CD14-positive monocyte (primary cell): ENCODE measurements around the gene CTNNA3. TPM values are rescaled to one million over a fixed set of nuclear protein-coding genes. Genes with fewer than 3 reads are reported as not detected.

Source experiments
- DNase-seq, 3 donors: peaks; one replicate each; pipeline ENCODE4 v3.0.0-alpha.2; 2011 to 2022
- H2AFZ ChIP-seq: 2 replicates; pipeline ENCODE4 v1.6.0; 2012; ENCODE audit warnings: mild to moderate bottlenecking, low read depth, low read length, inconsistent platforms; ENCODE audit not compliant: insufficient read depth, poor library complexity, severe bottlenecking
- H3K27ac ChIP-seq, 2 donors: 1 replicate in 1 of 2; 2 replicates in 1 of 2; pipeline ENCODE4 v1.5.1; 2012 to 2013; ENCODE audit warnings: low read length in 2 of 2, control low read depth in 1 of 2, inconsistent platforms in 1 of 2, low read depth in 1 of 2, mild to moderate bottlenecking in 1 of 2
- H3K27me3 ChIP-seq, 2 donors: one replicate each; pipeline versions ENCODE4 v1.6.0 to v1.6.1; 2011 to 2013; ENCODE audit warnings: low read length in 2 of 2; ENCODE audit not compliant: control insufficient read depth in 2 of 2, insufficient read depth in 2 of 2
- H3K36me3 ChIP-seq, 2 donors: replicated peaks in 1 of 2; 1 replicate in 1 of 2; 2 replicates in 1 of 2; pipeline versions ENCODE4 v1.5.1 to v1.6.1; 2012 to 2013; ENCODE audit warnings: low read length in 2 of 2, control low read depth in 1 of 2, inconsistent platforms in 1 of 2, mild to moderate bottlenecking in 1 of 2; ENCODE audit not compliant: insufficient read depth in 2 of 2, control insufficient read depth in 1 of 2
- H3K4me1 ChIP-seq, 2 donors: 1 replicate in 1 of 2; 2 replicates in 1 of 2; pipeline versions ENCODE4 v1.5.1 to v1.6.1; 2012 to 2013; ENCODE audit warnings: low read length in 2 of 2, control low read depth in 1 of 2, inconsistent platforms in 1 of 2, mild to moderate bottlenecking in 1 of 2, moderate library complexity in 1 of 2; ENCODE audit not compliant: insufficient read depth in 2 of 2, control insufficient read depth in 1 of 2
- H3K4me2 ChIP-seq: replicated peaks from 2 replicates; pipeline ENCODE3; 2012; ENCODE audit warnings: low read length, moderate library complexity, mild to moderate bottlenecking; ENCODE audit not compliant: poor library complexity, severe bottlenecking; ENCODE audit errors: extremely low read depth
- H3K4me3 ChIP-seq, 3 experiments: fragments of 200-600 bp in 1 of 3; sonication (generic) in 1 of 3; replicated peaks in 1 of 3; 1 replicate in 2 of 3; 2 replicates in 1 of 3; pipeline ENCODE4 v1.5.1; 2011 to 2013; ENCODE audit warnings: low read length in 3 of 3, mild to moderate bottlenecking in 3 of 3, control low read depth in 2 of 3, low read depth in 2 of 3, inconsistent platforms in 1 of 3, moderate library complexity in 1 of 3
- H3K79me2 ChIP-seq: 2 replicates; pipeline ENCODE4 v1.6.0; 2012; ENCODE audit warnings: mild to moderate bottlenecking, control low read depth, inconsistent platforms, low read length, moderate library complexity; ENCODE audit not compliant: insufficient read depth
- H3K9ac ChIP-seq: 2 replicates; pipeline ENCODE4 v1.6.0; 2017; ENCODE audit warnings: low read length, mild to moderate bottlenecking; ENCODE audit not compliant: insufficient read depth, poor library complexity, severe bottlenecking
- H3K9me3 ChIP-seq, 2 donors: replicated peaks in 1 of 2; 1 replicate in 1 of 2; 2 replicates in 1 of 2; pipeline versions ENCODE4 v1.5.1 to v1.6.1; 2012 to 2013; ENCODE audit warnings: low read length in 2 of 2, control low read depth in 1 of 2; ENCODE audit not compliant: control insufficient read depth in 1 of 2, insufficient read depth in 1 of 2
- H4K20me1 ChIP-seq: 2 replicates; pipeline ENCODE4 v1.6.0; 2012; ENCODE audit warnings: mild to moderate bottlenecking, low read length, control low read depth, moderate library complexity; ENCODE audit not compliant: insufficient read depth
- H3K27ac Mint-ChIP-seq, 7 donors: one replicate each; pipeline ENCODE4 v1.8.0; 2020; ENCODE audit warnings: mild to moderate bottlenecking in 7 of 7, mixed read lengths in 7 of 7, moderate library complexity in 6 of 7, inconsistent platforms in 2 of 7
- H3K27me3 Mint-ChIP-seq, 3 donors: one replicate each; pipeline ENCODE4 v1.8.0; 2021 to 2022; ENCODE audit warnings: low read depth in 3 of 3, mild to moderate bottlenecking in 3 of 3, mixed read lengths in 3 of 3, moderate library complexity in 3 of 3, inconsistent platforms in 1 of 3
- H3K36me3 Mint-ChIP-seq, 2 donors: one replicate each; pipeline ENCODE4 v1.8.0; 2020; ENCODE audit warnings: mixed read lengths in 2 of 2, inconsistent platforms in 1 of 2, mild to moderate bottlenecking in 1 of 2
- H3K4me1 Mint-ChIP-seq: one replicate; pipeline ENCODE4 v1.8.0; 2020; ENCODE audit warnings: mild to moderate bottlenecking, mixed read lengths
- H3K4me3 Mint-ChIP-seq, 2 donors: one replicate each; pipeline ENCODE4 v1.8.0; 2020; ENCODE audit warnings: mild to moderate bottlenecking in 2 of 2, mixed read lengths in 2 of 2, moderate library complexity in 1 of 2
- H3K9me3 Mint-ChIP-seq, 7 donors: one replicate each; pipeline ENCODE4 v1.8.0; 2020 to 2022; ENCODE audit warnings: mixed read lengths in 7 of 7, mild to moderate bottlenecking in 6 of 7, moderate library complexity in 6 of 7, inconsistent platforms in 2 of 7
- WGBS: methylation state at CpG from one replicate; pipeline ENCODE4 v1.1.5; 2013; ENCODE audit warnings: missing lambda C conversion rate; ENCODE audit not compliant: insufficient coverage; 5-methylcytosine and 5-hydroxymethylcytosine counted together
- intact Hi-C, 2 donors: fragments of 100-400 bp; cut with micrococcal nuclease; formaldehyde crosslinking; loops; one replicate each; pipeline versions ENCODE4 v1.15.0 to v1.15.1; 2023
- polyA plus RNA-seq, 3 donors: library from polyadenylated mRNA; depleted of rRNA in 1 of 3; unstranded in 2 of 3; stranded (reverse) in 1 of 3; fragments of 300-500 nt in 2 of 3; fragments of >200 nt in 1 of 3; fragmentation: Illumina TruSeq in 2 of 3; gene quantifications; 1 replicate in 2 of 3; 2 replicates in 1 of 3; pipeline ENCODE4 v1.2.3, GENCODE V29; 2012 to 2021
- TF ChIP-seq, protein P1 (sequence below): fragments of 200-600 bp; IDR thresholded peaks from one replicate; pipeline ENCODE4 v1.8.0; 2022; ENCODE audit warnings: antibody characterized with exemption, mild to moderate bottlenecking

Gene CTNNA3
- polyA plus RNA-seq, 3 donors: not detected

DNA sequence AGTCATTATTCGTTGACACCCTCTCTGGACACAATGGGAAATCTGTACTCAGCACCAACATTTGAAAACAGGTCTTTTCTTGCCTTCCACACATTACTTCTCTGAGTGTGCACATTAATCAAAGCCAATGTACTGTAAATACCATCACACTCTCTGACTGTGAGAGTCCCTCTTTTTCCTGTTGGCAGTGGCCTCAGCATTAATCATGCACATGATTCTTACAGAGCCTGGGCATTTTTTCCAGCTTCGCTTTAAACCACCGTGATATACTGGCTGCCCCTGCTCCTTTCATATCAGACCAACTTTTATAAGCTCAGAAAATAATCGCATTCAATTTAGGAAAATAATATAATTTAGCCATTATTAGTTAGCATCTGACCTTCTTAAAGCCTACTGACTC is 1689.6 kb downstream of the CTNNA3 start:
- Histone ChIP-seq H3K27me3 (no peaks in the 10 kb centered on the region), H3K4me1 (no peaks in the 10 kb centered on the region), H3K4me3 (no peak overlapping the region), H3K9me3 (no peaks in the 10 kb centered on the region), H3K4me2 (no peak overlapping the region), H3K36me3 (no peaks in the 10 kb centered on the region), H3K79me2 (no peaks in the 10 kb centered on the region), H2AFZ (no peak overlapping the region), H3K27ac (no peak overlapping the region), H3K9ac (no peak overlapping the region), H4K20me1 (no peaks in the 10 kb centered on the region)
- intact Hi-C loops: no loop called here
- no peak overlapping the region for H3K4me3 Mint-ChIP-seq
- no peaks in the 10 kb centered on the region for H3K4me1 Mint-ChIP-seq
- DNase-seq: no peak
- no peaks in the 10 kb centered on the region for H3K36me3 Mint-ChIP-seq
- no peak overlapping the region for H3K27ac Mint-ChIP-seq
- TF ChIP-seq, protein P1, sequence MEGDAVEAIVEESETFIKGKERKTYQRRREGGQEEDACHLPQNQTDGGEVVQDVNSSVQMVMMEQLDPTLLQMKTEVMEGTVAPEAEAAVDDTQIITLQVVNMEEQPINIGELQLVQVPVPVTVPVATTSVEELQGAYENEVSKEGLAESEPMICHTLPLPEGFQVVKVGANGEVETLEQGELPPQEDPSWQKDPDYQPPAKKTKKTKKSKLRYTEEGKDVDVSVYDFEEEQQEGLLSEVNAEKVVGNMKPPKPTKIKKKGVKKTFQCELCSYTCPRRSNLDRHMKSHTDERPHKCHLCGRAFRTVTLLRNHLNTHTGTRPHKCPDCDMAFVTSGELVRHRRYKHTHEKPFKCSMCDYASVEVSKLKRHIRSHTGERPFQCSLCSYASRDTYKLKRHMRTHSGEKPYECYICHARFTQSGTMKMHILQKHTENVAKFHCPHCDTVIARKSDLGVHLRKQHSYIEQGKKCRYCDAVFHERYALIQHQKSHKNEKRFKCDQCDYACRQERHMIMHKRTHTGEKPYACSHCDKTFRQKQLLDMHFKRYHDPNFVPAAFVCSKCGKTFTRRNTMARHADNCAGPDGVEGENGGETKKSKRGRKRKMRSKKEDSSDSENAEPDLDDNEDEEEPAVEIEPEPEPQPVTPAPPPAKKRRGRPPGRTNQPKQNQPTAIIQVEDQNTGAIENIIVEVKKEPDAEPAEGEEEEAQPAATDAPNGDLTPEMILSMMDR: no peak
- 100% methylated on average over 1 of the region's 4 CpGs for WGBS
- peaks cover 0 to 10% (median 1%) of the 10 kb centered on the region in 7 donors for H3K9me3 Mint-ChIP-seq
- peaks cover 0 to 2% (median 1%) of the 10 kb centered on the region in 3 donors for H3K27me3 Mint-ChIP-seq

DNA sequence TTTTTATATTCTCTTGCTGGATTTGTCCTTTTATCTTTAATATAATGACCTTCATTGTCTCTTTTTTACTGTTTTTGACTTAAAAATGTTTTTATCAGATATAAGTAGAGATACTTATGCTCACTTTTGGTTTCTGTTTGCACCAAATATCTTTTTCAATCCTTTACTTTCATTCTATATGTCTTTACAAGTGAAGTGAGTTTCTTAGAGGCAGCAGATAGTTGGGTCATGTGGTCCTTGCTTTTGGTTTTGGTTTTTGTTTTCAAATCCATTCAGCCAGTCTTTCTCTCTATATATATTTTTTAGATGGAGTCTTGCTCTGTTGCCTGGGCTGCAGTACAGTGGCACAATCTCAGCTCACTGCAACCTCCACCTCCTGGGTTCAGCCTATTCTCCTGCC is 1702.5 kb downstream of the CTNNA3 start:
- H3K4me3 ChIP-seq: no peak overlapping the region
- no peak overlapping the region for H3K4me2 ChIP-seq
- H3K9me3 ChIP-seq: peaks cover 16 to 20% of the 10 kb centered on the region in 2 donors
- TF ChIP-seq, protein P1: no peak
- Mint-ChIP-seq H3K27me3 (no peaks in the 10 kb centered on the region), H3K9me3 (peaks cover 7 to 15% (median 8%) of the 10 kb centered on the region in 7 donors), H3K27ac (no peak overlapping the region), H3K4me3 (no peak overlapping the region), H3K4me1 (no peaks in the 10 kb centered on the region), H3K36me3 (no peaks in the 10 kb centered on the region)
- H3K9ac ChIP-seq: no peak overlapping the region
- no peaks in the 10 kb centered on the region for H3K4me1 ChIP-seq
- intact Hi-C loops: no loop called here
- no peak overlapping the region for H2AFZ ChIP-seq
- H3K27me3 ChIP-seq: no peaks in the 10 kb centered on the region
- H3K79me2 ChIP-seq: no peaks in the 10 kb centered on the region
- no peaks in the 10 kb centered on the region for H3K36me3 ChIP-seq
- H4K20me1 ChIP-seq: no peaks in the 10 kb centered on the region
- no peak for DNase-seq
- H3K27ac ChIP-seq: no peak overlapping the region
